GM19372 (cell line): ENCODE results near the gene TYROBP.
"Not testable (repeated sequence)": the region's sequence is repeated elsewhere in the genome, so short reads cannot be mapped to it uniquely, and the experiment has no call there.

Experiments used
- ATAC-seq: cut with Tn5 transposase; IDR thresholded peaks from one replicate; pipeline ENCODE4 v1.9.1; 2021; ENCODE audit warnings: mild to moderate bottlenecking, low read depth, moderate library complexity; ENCODE audit not compliant: unreplicated experiment

The TYROBP gene

DNA sequence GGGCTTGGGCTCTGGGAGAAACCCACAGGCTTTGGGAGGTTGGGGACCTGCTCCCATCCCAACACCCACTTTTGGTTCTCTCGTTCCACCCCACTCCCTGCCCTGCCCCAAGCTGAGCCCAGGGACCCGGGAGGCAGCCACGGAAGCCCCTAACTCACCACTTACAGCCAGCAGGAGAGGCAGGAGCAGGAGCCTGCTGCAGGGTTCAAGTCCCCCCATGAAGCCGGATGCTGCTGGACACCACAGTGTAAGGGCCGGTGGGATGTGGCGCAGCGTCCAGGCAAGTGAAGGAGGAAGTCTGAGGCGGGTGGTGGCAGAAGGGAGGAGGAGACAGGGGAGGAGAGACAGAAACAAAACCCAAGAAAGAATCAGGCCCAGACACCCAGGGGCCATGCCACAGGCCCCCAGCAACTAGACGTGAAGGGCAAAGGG is at the start of gene TYROBP:
TYROBP (minus strand) TSS at position 286 of the 432 bp plus-strand sequence; CDS start at position 219, 67 bp downstream.
- ATAC-seq, result no peak

DNA sequence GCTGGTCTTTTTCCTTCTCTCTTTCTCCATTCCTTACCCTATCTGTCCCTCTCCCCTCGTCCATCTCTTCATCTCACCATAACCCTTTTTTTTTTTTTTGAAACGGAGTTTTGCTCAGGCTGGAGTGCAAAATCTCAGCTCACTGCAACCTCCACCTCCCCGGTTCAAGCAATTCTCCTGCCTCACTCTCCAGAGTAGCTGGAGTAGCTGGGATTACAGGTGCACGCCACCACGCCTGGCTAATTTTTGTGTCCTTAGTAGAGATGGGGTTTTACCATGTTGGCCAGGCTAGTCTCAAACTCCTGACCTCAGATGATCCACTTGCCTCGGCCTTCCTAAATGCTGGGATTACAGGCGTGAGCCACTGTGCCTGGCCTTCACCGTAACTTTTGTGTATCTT is 49.3 kb upstream of the TYROBP start:
- ATAC-seq, result not testable (repeated sequence)

DNA sequence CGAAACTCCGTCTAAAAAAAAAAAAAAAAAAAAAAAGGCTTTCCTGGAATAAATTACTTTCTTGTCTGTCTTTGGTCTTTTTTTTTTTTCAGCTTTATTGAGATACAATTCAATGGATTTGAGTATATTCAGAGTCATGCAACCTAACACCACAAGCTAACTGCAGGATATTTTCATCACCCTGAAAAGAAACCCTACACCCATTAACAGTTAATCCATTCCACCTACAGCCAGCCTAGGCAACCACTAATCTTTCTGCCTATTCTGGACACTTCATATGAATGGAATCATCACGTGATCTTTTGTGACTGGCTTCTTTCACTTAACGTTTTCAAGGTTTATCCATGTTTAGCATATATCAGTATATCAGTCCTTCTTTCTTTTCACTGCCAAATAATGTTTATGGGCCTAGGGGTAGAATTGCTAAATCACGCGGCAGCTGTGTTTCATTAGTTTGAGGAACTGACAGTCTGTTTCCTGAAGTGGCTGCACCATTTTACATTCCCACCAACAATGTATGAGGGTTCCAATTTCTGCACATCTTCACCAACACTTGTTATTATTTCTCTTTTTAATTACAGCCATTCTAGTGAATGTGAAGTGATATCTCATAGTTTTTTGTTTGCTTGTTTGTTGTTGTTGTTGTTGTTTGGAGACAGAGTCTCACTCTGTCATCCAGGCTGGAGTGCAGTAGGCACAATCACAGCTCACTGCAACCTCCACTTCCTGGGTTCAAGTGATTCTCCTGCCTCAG is 48.0 kb upstream of the TYROBP start:
- ATAC-seq, result no peak

DNA sequence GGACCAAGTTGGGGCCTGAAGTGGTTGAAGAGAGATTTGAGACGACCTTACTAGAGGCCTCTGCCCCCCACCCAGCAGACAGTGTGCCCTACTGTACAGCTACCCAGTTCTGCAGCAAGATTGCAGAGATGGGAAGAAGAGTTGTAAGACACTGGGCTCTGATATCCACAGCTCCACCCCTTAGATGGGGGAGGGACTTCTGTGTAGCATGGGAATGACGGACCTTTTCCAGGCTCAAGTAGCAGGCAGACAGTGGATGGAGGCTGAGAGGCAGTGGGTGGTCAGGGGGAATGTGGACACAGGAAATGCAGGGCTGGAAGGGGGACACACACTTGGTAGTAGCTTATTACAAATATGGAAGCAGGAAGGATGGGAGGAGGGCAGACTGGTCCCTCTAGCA is 41.0 kb upstream of the TYROBP start:
- no peak for ATAC-seq

DNA sequence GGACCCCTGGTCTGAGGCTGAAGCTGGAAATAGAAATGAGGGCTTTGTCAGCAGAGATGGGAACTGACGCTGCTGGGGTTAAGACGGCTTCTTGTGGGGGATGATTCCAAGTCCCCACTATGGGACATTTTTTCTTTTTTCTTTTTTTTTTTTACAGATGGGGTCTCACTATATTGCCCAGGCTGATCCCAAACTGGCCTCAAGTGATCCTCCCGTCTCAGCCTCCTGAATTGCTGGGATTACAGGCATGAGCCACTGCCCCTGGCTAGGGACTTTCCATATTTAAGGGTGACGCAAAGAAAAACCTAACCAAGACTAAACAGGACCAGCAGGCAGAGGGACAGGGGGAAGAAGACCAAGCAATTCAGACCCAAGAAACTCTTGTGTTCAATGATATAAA is 38.1 kb upstream of the TYROBP start:
- no peak for ATAC-seq

DNA sequence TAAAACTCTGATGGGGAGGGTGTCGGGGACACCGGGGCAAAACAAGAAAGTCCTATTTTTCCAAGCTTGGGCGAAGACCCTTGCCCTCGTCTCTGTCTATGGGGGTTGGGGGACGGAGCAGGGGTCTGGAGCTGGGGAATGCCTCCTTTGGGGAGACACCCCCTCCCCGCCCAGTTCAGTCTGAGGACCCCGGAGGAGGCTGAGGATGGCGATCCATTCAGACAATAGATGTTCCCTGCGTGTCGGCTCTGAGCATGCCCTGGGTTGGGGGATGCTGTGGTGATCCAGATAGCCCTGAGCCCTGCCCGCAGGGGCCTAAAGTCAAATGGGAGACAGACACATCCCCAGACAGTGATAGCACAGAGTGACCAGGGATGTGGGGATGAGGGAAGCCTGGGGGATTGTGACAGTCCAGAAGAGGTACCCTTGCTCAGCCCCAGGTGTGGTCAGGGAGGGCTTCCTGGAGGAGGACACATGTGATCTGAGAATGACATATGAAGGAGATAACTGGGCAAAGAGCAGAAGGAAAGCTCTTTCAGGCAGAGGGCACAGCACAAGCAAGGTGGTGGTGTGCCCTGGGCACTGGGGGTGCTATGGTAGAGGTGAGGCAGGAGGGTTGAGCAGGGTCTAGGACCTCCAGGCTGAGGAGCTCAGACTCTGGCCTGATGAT is 37.2 kb upstream of the TYROBP start:
- ATAC-seq, result no peak

DNA sequence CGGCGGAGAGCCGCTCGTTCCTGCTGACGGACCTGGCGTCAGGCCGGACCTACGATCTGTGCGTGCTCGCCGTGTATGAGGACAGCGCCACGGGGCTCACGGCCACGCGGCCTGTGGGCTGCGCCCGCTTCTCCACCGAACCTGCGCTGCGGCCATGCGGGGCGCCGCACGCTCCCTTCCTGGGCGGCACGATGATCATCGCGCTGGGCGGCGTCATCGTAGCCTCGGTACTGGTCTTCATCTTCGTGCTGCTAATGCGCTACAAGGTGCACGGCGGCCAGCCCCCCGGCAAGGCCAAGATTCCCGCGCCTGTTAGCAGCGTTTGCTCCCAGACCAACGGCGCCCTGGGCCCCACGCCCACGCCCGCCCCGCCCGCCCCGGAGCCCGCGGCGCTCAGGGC is 36.5 kb upstream of the TYROBP start:
- no peak for ATAC-seq

DNA sequence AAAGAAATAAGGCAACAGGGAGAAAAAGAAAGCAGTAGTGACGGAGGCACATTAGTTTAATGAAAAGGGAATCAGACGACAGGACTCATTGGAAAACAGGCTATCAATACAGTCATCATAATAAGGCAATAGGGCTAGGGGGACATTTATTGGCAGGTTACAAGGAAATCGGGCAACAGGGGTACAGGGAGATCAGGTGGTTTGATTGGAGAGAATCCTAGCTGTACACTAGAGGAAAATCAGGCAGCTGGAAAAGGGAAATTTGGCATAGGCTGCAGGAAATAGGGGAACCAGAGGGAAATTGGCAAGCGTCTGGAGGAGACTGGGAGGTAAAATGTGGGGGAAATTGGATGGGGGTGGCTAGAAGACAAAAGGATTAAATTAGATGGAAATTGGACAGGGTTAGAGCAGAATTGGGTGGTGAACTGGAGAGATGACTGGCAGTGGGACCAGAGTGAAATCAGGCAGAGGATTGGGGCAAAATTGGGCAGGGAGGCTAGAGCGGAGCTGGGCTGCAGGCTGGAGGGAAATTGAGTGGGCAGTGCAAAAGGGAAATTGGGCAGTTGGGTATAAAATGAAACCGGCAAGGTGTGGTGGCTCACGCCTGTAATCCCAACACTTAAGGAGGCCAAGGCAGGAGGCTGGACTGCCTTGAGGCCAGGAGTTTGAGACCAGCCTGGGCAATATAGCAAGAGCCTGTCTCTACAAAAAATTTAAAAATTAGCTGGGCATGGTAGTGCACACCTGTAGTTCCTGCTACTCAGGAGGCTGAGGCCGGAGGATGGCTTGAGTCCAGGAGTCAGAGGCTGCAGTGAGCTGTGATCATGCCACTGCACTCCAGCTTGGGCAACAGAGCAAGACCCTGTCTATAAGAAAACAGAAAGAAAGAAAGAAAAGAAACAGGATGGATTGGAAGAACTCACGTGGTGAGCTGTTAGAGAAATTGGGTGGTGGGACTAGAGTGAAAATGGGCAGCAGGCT is 35.5 kb upstream of the TYROBP start:
- ATAC-seq, result no peak

DNA sequence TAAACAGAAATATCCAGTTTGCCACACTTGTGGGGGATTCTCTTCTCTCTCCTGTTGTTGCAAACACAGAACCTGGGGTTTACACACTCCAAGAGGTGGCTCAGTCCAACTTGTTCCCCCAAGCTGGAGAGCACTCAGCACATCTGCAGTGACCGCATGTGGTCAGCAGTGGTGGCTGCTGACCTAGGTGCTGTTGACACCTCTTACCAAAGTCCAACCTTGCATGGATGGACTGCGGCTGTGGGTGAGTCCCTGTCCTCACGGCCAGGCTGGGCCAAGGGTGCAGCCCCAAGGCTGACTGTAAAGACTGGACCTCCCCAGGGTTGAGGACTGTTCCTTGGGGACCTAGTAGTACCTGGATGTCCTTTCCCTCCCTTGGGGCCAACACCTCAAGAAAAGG is 34.1 kb upstream of the TYROBP start:
- no peak for ATAC-seq

DNA sequence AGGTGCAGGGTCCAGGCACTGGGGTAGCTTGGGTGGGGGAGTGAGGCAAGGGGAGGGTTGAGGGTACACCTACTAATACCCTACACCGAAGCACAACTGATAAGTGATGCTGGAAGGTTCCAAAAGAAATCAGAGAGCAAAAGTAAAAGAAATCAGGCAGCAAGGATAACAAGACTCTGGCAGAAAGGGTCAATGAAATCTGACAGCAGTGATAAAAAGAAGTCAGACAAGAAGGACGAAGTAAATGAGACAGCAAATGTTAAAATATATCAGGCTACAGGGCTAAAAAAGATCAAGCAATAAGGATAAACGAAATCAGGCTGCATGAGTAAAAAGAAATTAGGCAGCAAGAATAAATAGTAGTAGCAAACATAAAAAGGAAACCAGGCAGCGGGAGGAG is 32.7 kb upstream of the TYROBP start:
- no peak for ATAC-seq

DNA sequence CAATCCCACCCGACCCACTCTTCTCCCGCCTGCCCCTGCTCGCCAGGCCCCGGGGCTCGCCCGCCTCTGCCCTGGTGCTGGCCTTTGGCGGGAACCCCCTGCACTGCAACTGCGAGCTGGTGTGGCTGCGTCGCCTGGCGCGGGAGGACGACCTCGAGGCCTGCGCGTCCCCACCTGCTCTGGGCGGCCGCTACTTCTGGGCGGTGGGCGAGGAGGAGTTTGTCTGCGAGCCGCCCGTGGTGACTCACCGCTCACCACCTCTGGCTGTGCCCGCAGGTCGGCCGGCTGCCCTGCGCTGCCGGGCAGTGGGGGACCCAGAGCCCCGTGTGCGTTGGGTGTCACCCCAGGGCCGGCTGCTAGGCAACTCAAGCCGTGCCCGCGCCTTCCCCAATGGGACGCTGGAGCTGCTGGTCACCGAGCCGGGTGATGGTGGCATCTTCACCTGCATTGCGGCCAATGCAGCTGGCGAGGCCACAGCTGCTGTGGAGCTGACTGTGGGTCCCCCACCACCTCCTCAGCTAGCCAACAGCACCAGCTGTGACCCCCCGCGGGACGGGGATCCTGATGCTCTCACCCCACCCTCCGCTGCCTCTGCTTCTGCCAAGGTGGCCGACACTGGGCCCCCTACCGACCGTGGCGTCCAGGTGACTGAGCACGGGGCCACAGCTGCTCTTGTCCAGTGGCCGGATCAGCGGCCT is 32.1 kb upstream of the TYROBP start:
- ATAC-seq, result no peak

DNA sequence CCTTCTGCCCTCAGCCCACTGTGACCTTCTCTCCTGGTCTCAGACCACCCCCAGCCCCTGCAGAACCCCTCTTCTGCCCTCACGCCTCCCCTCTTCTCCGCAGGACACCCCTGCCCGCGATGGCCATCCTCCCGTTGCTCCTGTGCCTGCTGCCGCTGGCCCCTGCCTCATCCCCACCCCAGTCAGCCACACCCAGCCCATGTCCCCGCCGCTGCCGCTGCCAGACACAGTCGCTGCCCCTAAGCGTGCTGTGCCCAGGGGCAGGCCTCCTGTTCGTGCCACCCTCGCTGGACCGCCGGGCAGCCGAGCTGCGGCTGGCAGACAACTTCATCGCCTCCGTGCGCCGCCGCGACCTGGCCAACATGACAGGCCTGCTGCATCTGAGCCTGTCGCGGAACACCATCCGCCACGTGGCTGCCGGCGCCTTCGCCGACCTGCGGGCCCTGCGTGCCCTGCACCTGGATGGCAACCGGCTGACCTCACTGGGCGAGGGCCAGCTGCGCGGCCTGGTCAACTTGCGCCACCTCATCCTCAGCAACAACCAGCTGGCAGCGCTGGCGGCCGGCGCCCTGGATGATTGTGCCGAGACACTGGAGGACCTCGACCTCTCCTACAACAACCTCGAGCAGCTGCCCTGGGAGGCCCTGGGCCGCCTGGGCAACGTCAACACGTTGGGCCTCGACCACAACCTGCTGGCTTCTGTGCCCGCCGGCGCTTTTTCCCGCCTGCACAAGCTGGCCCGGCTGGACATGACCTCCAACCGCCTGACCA is 31.4 kb upstream of the TYROBP start:
- no peak for ATAC-seq

DNA sequence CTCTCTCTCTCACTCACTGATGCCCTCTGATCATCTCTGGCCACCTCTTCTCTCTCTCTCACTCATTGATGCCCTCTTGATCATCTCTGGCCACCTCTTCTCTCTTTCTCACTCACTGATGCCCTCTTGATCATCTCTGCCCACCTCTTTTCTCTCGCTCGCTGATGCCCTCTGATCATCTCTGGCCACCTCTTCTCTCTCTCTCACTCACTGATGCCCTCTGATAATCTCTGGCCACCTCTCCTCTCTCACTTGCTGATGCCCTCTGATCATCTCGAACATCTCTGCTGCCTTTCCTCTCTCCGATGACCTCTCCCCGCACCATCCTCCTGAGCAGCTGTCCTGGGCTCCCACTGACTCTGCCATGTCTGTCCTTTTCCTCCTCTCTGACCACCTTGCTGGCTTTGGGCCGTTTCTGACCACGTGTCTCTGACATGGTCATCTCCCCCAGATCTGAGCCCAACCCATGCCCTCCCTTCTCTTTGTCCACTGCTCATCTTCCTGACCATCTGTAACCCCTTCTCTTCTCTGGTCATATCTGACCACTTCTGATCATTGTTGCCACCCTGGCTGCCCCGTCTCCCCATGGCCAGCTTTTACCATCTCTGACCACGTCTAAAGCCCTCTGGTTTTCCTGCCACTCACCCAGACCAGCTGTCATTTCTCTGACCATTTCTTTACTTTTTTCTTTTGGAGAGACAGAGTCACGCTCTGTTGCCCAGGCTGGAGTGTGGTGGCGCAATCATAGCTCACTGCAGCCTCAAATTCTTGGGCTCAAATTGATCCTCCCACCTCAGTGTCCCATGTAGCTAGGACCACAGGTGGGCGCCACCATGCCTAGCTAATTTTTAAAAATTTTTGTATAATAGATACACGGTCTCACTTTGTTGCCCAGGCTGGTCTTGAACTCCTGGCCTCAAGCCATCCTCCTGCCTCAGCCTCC is 30.5 kb upstream of the TYROBP start:
- no peak for ATAC-seq

DNA sequence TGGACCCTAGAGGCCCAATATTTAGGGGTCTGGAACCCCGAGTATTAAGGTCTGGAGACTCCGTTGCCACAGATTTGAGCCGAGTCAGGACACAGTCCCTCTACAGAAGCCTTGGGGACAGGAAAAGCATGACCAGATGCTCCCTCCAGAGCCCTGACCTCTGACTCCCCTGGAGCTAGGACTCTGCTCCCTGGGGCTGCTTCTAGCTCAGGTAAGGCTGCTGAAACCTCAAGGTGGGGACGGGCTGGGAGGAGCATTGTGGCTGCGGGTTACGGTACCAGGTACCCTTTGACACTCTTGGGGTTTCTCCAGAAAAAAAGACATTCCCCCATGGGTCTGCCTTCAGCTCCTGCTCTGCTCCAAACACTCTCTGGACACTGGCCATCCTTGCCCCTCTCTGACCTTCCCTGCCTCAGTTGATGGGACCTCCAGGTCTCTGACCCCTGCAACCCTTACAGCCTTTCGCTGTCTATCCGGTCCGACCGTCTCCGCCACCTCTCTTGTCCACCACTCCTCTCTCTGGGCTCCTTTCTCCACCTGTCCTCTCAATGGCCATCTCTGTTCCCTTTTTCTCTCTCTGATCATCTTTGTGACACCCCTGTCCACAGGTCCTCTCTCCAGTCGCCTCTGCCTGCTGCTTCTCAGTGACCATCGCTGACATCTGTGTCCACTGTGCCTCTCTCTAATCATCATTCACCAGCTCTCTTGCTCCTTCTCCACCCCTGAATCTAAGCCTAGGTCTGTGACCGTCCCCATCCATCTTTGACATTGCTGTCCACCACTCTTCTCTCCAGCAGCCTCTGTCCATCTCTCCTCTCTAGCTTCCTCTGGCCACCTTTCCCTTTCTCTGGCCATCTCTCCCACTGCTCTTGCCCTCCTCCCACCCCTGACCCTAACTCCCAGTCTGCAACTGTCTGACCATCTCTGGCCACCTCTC is 29.5 kb upstream of the TYROBP start:
- no peak for ATAC-seq

DNA sequence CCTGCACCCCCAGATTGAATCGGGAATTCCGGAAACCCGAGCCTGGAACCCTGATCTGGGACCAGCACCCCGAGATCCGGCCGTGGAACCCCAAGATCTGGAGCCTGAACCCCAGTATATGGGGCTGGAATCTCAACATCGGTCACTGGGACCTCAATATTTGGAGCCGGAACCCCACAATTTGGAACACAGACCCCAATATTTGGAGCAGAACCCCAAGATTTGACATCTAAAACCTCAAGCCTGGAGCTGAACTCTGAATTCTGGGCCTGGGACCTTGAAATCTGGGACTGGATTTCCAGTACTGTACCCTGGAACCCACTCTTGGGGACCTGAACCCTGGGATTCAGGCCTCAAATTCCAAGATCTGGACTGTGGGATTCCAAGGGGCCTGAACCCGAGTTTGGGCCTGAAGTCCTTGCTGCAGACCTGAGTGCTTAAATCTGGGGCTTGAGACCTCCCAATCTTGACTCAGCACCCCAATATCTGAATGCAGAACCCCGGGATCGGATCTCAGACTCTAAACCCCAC is 28.7 kb upstream of the TYROBP start:
- no peak for ATAC-seq

DNA sequence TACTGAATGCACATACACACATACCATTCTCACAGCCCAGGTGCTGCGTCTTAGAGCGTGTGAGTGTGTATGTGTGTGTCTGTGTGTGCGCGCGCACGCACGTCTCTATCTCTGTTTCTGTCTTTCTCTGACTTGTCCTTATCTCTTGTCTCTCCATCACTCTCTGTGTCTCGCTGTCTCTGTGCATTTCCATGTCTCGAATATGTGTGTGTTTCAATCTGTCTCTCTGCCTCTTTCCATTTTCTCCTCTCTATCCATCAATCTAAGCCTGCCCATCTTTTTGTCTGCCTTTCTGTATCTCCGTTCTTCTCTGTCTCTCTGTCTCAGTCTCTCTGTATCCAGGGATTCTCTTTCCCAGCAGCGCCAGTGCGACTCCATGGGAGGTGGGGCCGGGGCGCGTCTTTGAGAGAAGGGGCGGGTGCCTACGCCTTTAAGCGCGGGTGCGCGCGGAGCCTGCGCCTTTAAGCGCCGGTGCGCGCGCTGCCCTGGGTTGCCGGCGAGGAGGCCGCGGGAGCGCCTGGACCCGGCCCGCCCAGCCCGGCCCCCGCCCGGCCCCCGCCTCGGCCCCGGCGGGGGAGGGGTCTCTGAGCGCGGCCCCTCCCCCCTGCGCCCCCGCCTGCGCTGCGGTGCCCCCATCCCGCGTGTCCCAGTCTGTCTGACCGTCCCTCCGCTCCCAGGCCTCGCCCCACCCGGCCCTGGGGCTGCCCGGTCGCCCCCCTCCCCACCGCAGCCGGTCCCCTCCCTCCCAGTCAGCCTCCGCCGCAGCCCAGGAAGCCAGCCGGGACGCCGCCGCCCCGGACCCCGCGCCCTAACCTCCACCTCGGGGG is 28.0 kb upstream of the TYROBP start, which contains the start of gene LRFN3:
LRFN3 (plus strand) TSS at position 464 of the 827 bp plus-strand sequence. CDS start 3,052 bp downstream, outside the sequence.
- no peak for ATAC-seq
